ENCODE data around the gene SCP2.

Gene SCP2

DNA sequence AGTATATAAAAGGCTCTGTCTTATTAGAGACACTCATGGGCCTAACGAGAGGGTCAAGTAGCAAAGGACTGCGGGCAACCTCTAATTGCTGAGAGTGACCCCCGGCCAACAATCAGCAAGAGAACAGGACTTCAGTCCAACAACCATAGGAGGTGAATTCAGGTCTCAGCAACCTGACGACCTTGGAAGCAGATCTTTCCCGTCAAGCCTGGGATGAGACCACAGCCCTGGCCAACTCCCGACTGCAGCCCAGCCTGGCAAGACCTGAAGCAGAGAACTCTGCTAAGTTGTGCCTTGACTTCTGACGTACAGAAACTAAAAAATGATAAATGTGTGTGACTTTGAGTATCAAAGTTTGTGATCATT, 11.2 kb upstream of the SCP2 start:
- TF ChIP-seq, protein P1, sequence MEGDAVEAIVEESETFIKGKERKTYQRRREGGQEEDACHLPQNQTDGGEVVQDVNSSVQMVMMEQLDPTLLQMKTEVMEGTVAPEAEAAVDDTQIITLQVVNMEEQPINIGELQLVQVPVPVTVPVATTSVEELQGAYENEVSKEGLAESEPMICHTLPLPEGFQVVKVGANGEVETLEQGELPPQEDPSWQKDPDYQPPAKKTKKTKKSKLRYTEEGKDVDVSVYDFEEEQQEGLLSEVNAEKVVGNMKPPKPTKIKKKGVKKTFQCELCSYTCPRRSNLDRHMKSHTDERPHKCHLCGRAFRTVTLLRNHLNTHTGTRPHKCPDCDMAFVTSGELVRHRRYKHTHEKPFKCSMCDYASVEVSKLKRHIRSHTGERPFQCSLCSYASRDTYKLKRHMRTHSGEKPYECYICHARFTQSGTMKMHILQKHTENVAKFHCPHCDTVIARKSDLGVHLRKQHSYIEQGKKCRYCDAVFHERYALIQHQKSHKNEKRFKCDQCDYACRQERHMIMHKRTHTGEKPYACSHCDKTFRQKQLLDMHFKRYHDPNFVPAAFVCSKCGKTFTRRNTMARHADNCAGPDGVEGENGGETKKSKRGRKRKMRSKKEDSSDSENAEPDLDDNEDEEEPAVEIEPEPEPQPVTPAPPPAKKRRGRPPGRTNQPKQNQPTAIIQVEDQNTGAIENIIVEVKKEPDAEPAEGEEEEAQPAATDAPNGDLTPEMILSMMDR (conservative IDR thresholded peaks at IDR 0.05; ENCODE audit: low read length) = no peak
- TF ChIP-seq EZH2phosphoT487 (IDR thresholded peaks at IDR 0.05; ENCODE audit: borderline replicate concordance) = no peak
- Histone ChIP-seq H3K79me2 (ENCODE audit: insufficient read depth, low read length) (no peaks in the 10 kb centered on the region), H3K4me2 (ENCODE audit: low read depth, low read length, poor library complexity, severe bottlenecking) (no peak overlapping the region), H3K4me3 (ENCODE audit: low read length, poor library complexity, severe bottlenecking) (no peak overlapping the region), H3F3A (ENCODE audit: low read depth) (no peaks in the 10 kb centered on the region), H3K9ac (ENCODE audit: low read depth, low read length, poor library complexity, severe bottlenecking) (no peak overlapping the region), H3K36me3 (ENCODE audit: insufficient read depth, low read length) (no peaks in the 10 kb centered on the region), H3K9me2 (replicated peaks; ENCODE audit: low read depth, low read length) (no peaks in the 10 kb centered on the region), H3K9me3 (ENCODE audit: insufficient read depth, low read depth, low read length) (no peaks in the 10 kb centered on the region), H3K27me3 (ENCODE audit: insufficient read depth, low read length, poor library complexity, severe bottlenecking) (no peaks in the 10 kb centered on the region), H2AFZ (ENCODE audit: low read length) (no peak overlapping the region), H3K4me1 (ENCODE audit: insufficient read depth, low read length, poor library complexity, severe bottlenecking) (no peaks in the 10 kb centered on the region), H4K20me1 (ENCODE audit: insufficient read depth, low read length, poor library complexity, severe bottlenecking) (no peaks in the 10 kb centered on the region)

DNA sequence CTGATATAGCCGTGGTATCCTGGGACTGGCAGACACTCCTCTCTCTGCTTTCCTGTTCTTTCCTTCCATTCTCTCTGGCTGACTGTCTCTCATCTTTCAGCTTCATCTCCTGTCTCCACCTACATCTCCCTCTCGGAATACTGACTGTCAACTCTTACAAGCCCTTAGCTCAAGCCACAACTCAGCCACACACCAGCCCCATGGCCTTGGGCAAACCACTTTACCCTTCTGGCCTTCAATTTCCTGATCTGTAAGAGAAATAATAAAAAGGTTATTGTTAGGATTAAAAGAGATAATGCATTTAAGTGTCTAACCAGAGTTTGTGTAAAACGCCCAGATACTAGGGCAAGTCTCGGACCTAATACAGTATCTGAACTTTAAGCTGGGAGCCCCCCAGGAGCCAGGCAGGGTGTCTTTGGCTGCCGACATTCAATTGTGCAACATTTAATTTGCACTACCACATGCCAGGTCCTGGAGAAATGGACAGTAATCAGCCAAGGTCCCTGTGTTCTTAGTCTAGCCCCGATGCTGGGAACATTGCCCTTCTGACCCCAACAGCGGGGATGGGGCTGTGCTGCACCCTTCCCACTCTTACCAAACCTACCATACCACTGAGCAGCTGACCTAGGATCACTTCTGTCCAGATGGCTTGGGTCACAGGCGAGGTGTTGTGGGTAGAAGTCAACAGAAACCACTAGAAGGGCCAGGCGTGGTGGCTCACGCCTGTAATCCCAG, 10.7 kb upstream of the SCP2 start:
- no peak for TF ChIP-seq EZH2phosphoT487 (IDR thresholded peaks at IDR 0.05; ENCODE audit: borderline replicate concordance)
- TF ChIP-seq, protein P1 (conservative IDR thresholded peaks at IDR 0.05; ENCODE audit: low read length) = no peak
- H3K4me2 ChIP-seq (ENCODE audit: low read depth, low read length, poor library complexity, severe bottlenecking) = no peak overlapping the region

DNA sequence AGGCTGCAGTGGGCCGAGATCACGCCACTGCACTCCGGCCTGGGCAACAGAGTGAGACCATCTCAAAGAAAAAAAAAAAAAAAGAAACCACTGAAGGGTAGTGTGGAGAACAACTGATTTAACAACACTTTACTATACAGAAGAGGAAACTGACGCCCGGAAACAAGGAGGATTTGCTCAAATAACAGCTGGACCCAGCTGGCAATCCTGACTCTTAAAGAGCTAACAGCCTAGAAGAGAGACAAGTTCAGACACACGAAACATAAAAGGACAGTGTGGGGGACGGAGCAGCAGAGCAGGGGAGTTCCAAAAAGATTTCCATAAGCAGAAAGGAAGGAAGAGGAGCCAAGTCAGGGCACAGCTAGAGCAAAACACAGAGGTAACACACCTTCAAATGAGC, 9.9 kb upstream of the SCP2 start:
- Histone ChIP-seq H3K9ac (ENCODE audit: low read depth, low read length, poor library complexity, severe bottlenecking) (no peak overlapping the region), H3F3A (ENCODE audit: low read depth) (no peaks in the 10 kb centered on the region), H3K79me2 (ENCODE audit: insufficient read depth, low read length) (no peaks in the 10 kb centered on the region), H2AFZ (ENCODE audit: low read length) (no peak overlapping the region), H3K9me3 (ENCODE audit: insufficient read depth, low read depth, low read length) (no peaks in the 10 kb centered on the region), H3K4me2 (ENCODE audit: low read depth, low read length, poor library complexity, severe bottlenecking) (no peak overlapping the region), H3K9me2 (replicated peaks; ENCODE audit: low read depth, low read length) (no peaks in the 10 kb centered on the region), H3K4me3 (ENCODE audit: low read length, poor library complexity, severe bottlenecking) (no peak overlapping the region), H3K27me3 (ENCODE audit: insufficient read depth, low read length, poor library complexity, severe bottlenecking) (no peaks in the 10 kb centered on the region), H3K4me1 (ENCODE audit: insufficient read depth, low read length, poor library complexity, severe bottlenecking) (no peaks in the 10 kb centered on the region), H4K20me1 (ENCODE audit: insufficient read depth, low read length, poor library complexity, severe bottlenecking) (no peaks in the 10 kb centered on the region), H3K36me3 (ENCODE audit: insufficient read depth, low read length) (no peaks in the 10 kb centered on the region)
- TF ChIP-seq, protein P1 (conservative IDR thresholded peaks at IDR 0.05; ENCODE audit: low read length) = no peak

More for the DNA sequence above, 10.7 kb upstream of the SCP2 start:
- Histone ChIP-seq H3K79me2 (ENCODE audit: insufficient read depth, low read length) (no peaks in the 10 kb centered on the region), H3K4me1 (ENCODE audit: insufficient read depth, low read length, poor library complexity, severe bottlenecking) (no peaks in the 10 kb centered on the region), H3K27me3 (ENCODE audit: insufficient read depth, low read length, poor library complexity, severe bottlenecking) (no peaks in the 10 kb centered on the region), H3F3A (ENCODE audit: low read depth) (no peaks in the 10 kb centered on the region), H3K36me3 (ENCODE audit: insufficient read depth, low read length) (no peaks in the 10 kb centered on the region), H3K9me2 (replicated peaks; ENCODE audit: low read depth, low read length) (no peaks in the 10 kb centered on the region), H3K4me3 (ENCODE audit: low read length, poor library complexity, severe bottlenecking) (no peak overlapping the region), H3K9me3 (ENCODE audit: insufficient read depth, low read depth, low read length) (no peaks in the 10 kb centered on the region), H3K9ac (ENCODE audit: low read depth, low read length, poor library complexity, severe bottlenecking) (no peak overlapping the region), H4K20me1 (ENCODE audit: insufficient read depth, low read length, poor library complexity, severe bottlenecking) (no peaks in the 10 kb centered on the region), H2AFZ (ENCODE audit: low read length) (no peak overlapping the region)

All from Loucy (cell line).